K562 (cell line): ENCODE data around the gene FBXW2. TPM values are rescaled to one million over a fixed set of nuclear protein-coding genes. Genes with fewer than 3 reads are reported as not detected.
A peak's percentile ranks its signal among the peaks of the same experiment; 100 is the strongest.

Source experiments
- ATAC-seq: fragments of 200-7000 bp; cut with Tn5 transposase; 3 replicates; pipeline ENCODE4 v1.9.1; 2020; ENCODE audit warnings: moderate library complexity
- BruUV-seq: library from RNA; stranded (reverse); fragments of 400-500 nt; replicated peaks from 2 replicates; lab custom pipeline; 2021; lab: Mats Ljungman, UMichigan
- CTCF ChIA-PET: fragments of 300-600 bp; formaldehyde crosslinking; extraction: SDS; loops from one replicate; lab custom pipeline; 2021; ENCODE audit warnings: low intra/inter-chr PET ratio; lab: Yijun Ruan, JAX
- POLR2A ChIA-PET: fragments of 300-600, 350-650 bp; sonication (Branson Sonifier 250); formaldehyde crosslinking; extraction: SDS; loops from one replicate; lab custom pipeline; 2021; ENCODE audit warnings: antibody characterized with exemption, inconsistent platforms; lab: Yijun Ruan, JAX
- DNase-seq, 4 experiments: peaks; one replicate each; pipeline versions ENCODE4 v3.0.0 to v3.0.0-alpha.2; 2011 to 2018; ENCODE audit warnings: low spot score in 3 of 4, mixed read lengths in 3 of 4; ENCODE audit errors: extremely low read depth in 1 of 4
- FAIRE-seq: peaks from 2 replicates; lab custom pipeline; 2011; peaks lifted over from hg19 to GRCh38; lab: Jason Lieb, UNC
- H2AFZ ChIP-seq: 2 replicates; pipeline ENCODE4 v1.6.0; 2011; ENCODE audit warnings: low read depth, low read length, control low read depth, inconsistent platforms
- H3K27ac ChIP-seq: fragments of 200-600 bp; 3 replicates; pipeline ENCODE4 v1.8.0; 2011; ENCODE audit warnings: low read depth, mild to moderate bottlenecking, control low read depth, inconsistent platforms, low read length, moderate library complexity, mixed read lengths; ENCODE audit errors: extremely low read depth
- H3K27me3 ChIP-seq, 2 experiments: fragments of 300-600 bp in 1 of 2; 2 replicates in 1 of 2; 3 replicates in 1 of 2; pipeline versions ENCODE4 v1.6.0 to v1.8.0; 2011; ENCODE audit warnings: inconsistent platforms in 2 of 2, low read length in 2 of 2, mild to moderate bottlenecking in 1 of 2, mixed read lengths in 1 of 2, moderate library complexity in 1 of 2; ENCODE audit not compliant: control insufficient read depth in 2 of 2, insufficient read depth in 2 of 2
- H3K36me3 ChIP-seq: fragments of 300-600 bp; 3 replicates; pipeline ENCODE4 v1.8.0; 2011; ENCODE audit warnings: mild to moderate bottlenecking, low read length, inconsistent platforms; ENCODE audit not compliant: control insufficient read depth, insufficient read depth
- H3K4me1 ChIP-seq, 2 experiments: fragments of 200-600 bp in 1 of 2; replicated peaks in 1 of 2; 2 replicates in 1 of 2; 3 replicates in 1 of 2; pipeline versions ENCODE4 v1.5.1 to v1.8.0; 2011; ENCODE audit warnings: inconsistent platforms in 2 of 2, low read length in 2 of 2, mild to moderate bottlenecking in 1 of 2, mixed read lengths in 1 of 2, moderate library complexity in 1 of 2; ENCODE audit not compliant: control insufficient read depth in 2 of 2, insufficient read depth in 2 of 2
- H3K4me2 ChIP-seq: 2 replicates; pipeline ENCODE4 v1.6.1; 2011; ENCODE audit warnings: low read length, control low read depth, inconsistent platforms, mixed read lengths; ENCODE audit not compliant: insufficient read depth
- H3K4me3 ChIP-seq: fragments of 200-600 bp; sonication (generic), shearing (Covaris generic); 2 replicates; pipeline ENCODE4 v1.5.1; 2016; ENCODE audit warnings: control low read depth, inconsistent platforms
- H3K79me2 ChIP-seq: fragments of 200-600 bp; 3 replicates; pipeline ENCODE4 v1.8.0; 2011; ENCODE audit warnings: low read length, inconsistent platforms; ENCODE audit not compliant: control insufficient read depth, insufficient read depth
- H3K9ac ChIP-seq, 2 experiments: 2 replicates each; pipeline versions ENCODE4 v1.6.0 to v1.6.1; 2011; ENCODE audit warnings: low read depth in 2 of 2, low read length in 2 of 2, control low read depth in 1 of 2, inconsistent platforms in 1 of 2, mild to moderate bottlenecking in 1 of 2, mixed read lengths in 1 of 2; ENCODE audit not compliant: insufficient read depth in 1 of 2
- H3K9me1 ChIP-seq: one replicate; pipeline ENCODE4 v1.6.0; 2011; ENCODE audit warnings: inconsistent platforms, mild to moderate bottlenecking, low read length, moderate library complexity; ENCODE audit not compliant: control insufficient read depth, insufficient read depth
- H3K9me3 ChIP-seq: replicated peaks from 2 replicates; pipeline ENCODE4 v1.5.1; 2011; ENCODE audit warnings: low read depth, low read length, inconsistent platforms; ENCODE audit not compliant: control insufficient read depth, insufficient read depth
- H4K20me1 ChIP-seq: replicated peaks from 2 replicates; pipeline ENCODE4 v1.6.1; 2011; ENCODE audit warnings: low read length, inconsistent platforms, mixed read lengths; ENCODE audit not compliant: control insufficient read depth, insufficient read depth
- ARID1B ChIP-seq: fragments of 450-650 bp; IDR thresholded peaks from 2 replicates; pipeline ENCODE4 v1.6.1; 2016; ENCODE audit warnings: antibody characterized with exemption, mild to moderate bottlenecking, inconsistent platforms
- CBX2 ChIP-seq: fragments of 200-600 bp; sonication (generic); IDR thresholded peaks from one replicate; pipeline ENCODE4 v1.6.1; 2012; ENCODE audit warnings: mild to moderate bottlenecking, low read length, inconsistent platforms; ENCODE audit not compliant: insufficient read depth, poor library complexity, severe bottlenecking
- CCNT2 ChIP-seq: IDR thresholded peaks from 2 replicates; pipeline ENCODE4 v1.6.1; 2011; ENCODE audit warnings: borderline replicate concordance, low read depth, mild to moderate bottlenecking, moderate library complexity, mixed read lengths, low read length; ENCODE audit not compliant: insufficient read length; ENCODE audit errors: extremely low read depth
- HDAC1 ChIP-seq, 2 experiments: fragments of 450-650 bp; IDR thresholded peaks; 2 replicates each; pipeline ENCODE4 v1.6.1; 2016 to 2017; ENCODE audit warnings: inconsistent platforms in 1 of 2, mild to moderate bottlenecking in 1 of 2, moderate library complexity in 1 of 2
- HMBOX1 ChIP-seq: sonication (generic); IDR thresholded peaks from 2 replicates; pipeline ENCODE4 v1.6.1; 2016
- MEF2A ChIP-seq: IDR thresholded peaks from 2 replicates; pipeline ENCODE4 v1.6.1; 2011; ENCODE audit warnings: low read depth, mild to moderate bottlenecking, low read length, moderate library complexity; ENCODE audit not compliant: control insufficient read depth
- MXD1 ChIP-seq: fragments of 250-450 bp; sonication (Bioruptor Pico); IDR thresholded peaks from 2 replicates; pipeline ENCODE4 v1.8.0; 2021; ENCODE audit warnings: borderline replicate concordance, mild to moderate bottlenecking, moderate library complexity; ENCODE audit not compliant: poor library complexity, severe bottlenecking
- MYNN ChIP-seq, 2 experiments: sonication (generic); formaldehyde crosslinking in 1 of 2; IDR thresholded peaks; 2 replicates each; pipeline versions ENCODE4 v1.5.0 to v1.6.1; 2016 to 2020; ENCODE audit warnings: antibody characterized with exemption in 1 of 2, missing genetic modification reagents in 1 of 2
- RBFOX2 ChIP-seq: fragments of 200-400 bp; formaldehyde crosslinking; IDR thresholded peaks from 2 replicates; pipeline ENCODE4 v1.6.1; 2017; ENCODE audit warnings: low read depth, mild to moderate bottlenecking, low read length, moderate library complexity
- SMARCA5 ChIP-seq: fragments of 450-650 bp; IDR thresholded peaks from 2 replicates; pipeline ENCODE4 v1.6.1; 2016
- SMC3 ChIP-seq: conservative IDR thresholded peaks from 2 replicates; pipeline ENCODE4 v1.6.1; 2011; ENCODE audit warnings: low read depth, low read length, improper control_type of control experiment; ENCODE audit not compliant: insufficient read depth
- TFAP4 ChIP-seq: sonication (generic); formaldehyde crosslinking; IDR thresholded peaks from 2 replicates; pipeline ENCODE4 v1.8.0; 2022; ENCODE audit warnings: missing genetic modification reagents, mild to moderate bottlenecking, moderate library complexity, borderline replicate concordance
- TRIM24 ChIP-seq, 2 experiments: fragments of 450-650 bp; IDR thresholded peaks; 2 replicates each; pipeline ENCODE4 v1.6.1; 2016
- ZBTB7A ChIP-seq: IDR thresholded peaks from 2 replicates; pipeline ENCODE4 v1.6.1; 2011; ENCODE audit warnings: low read depth, mild to moderate bottlenecking, low read length, moderate library complexity, borderline replicate concordance; ENCODE audit not compliant: control insufficient read depth
- ZFP36 ChIP-seq: fragments of 150-350 bp; IDR thresholded peaks from 2 replicates; pipeline ENCODE4 v1.6.1; 2018; ENCODE audit warnings: low read length, low read depth; ENCODE audit not compliant: partially characterized antibody
- ZNF121 ChIP-seq: sonication (generic); formaldehyde crosslinking; conservative IDR thresholded peaks from 2 replicates; pipeline ENCODE4 v1.8.0; 2022; ENCODE audit warnings: missing genetic modification reagents
- WGBS: fragments of 100-300 bp; shearing (Covaris generic); methylation state at CpG from one replicate; pipeline ENCODE4 v1.1.6; 2016; ENCODE audit warnings: low coverage, mixed read lengths; ENCODE audit not compliant: insufficient coverage; ENCODE audit errors: missing lambda C conversion rate; 5-methylcytosine and 5-hydroxymethylcytosine counted together
- in situ Hi-C: fragments of 300-500 bp; cut with MboI; formaldehyde crosslinking; loops from 4 replicates; pipeline ENCODE4 v1.15.0; 2018; ENCODE audit warnings: inconsistent platforms, mixed read lengths
- intact Hi-C: fragments of 100-400 bp; cut with micrococcal nuclease; formaldehyde crosslinking; loops from 2 replicates; pipeline ENCODE4 v1.14.2; 2022
- polyA plus RNA-seq, 8 experiments: library from polyadenylated mRNA; depleted of rRNA in 4 of 8; stranded (reverse) in 5 of 8; unstranded in 3 of 8; fragments of >200 nt; fragmentation: Nextera tagmentation in 2 of 8; fragmentation: Illumina TruSeq in 1 of 8; extraction: Ambion mirVana in 2 of 8; extraction: Trizol in 1 of 8; gene quantifications; 2 replicates each; pipeline versions ENCODE4 v1.2.1 to v1.2.3, GENCODE V29; 2011 to 2014; ENCODE audit warnings: inconsistent platforms in 1 of 8, missing spikeins in 1 of 8
- total RNA-seq, 7 experiments: library from RNA; depleted of rRNA in 6 of 7; stranded (reverse); fragments of >200 nt in 6 of 7; fragmentation: Illumina TruSeq in 2 of 7; extraction: Trizol in 2 of 7; gene quantifications; 2 replicates each; pipeline versions ENCODE4 v1.2.1 to v1.2.3, GENCODE V29; 2011 to 2021; ENCODE audit warnings: low replicate concordance in 1 of 7

Gene FBXW2
- total and polyA plus RNA-seq, 9 of the 15 experiments (the other 6 are each of a cell fraction or from before 2014, with no cell fraction given), result 2.5 to 57.8 (median 28.1) TPM

- TF ChIP-seq MYNN (IDR thresholded peaks at IDR 0.05), result no peak
- no peak for TF ChIP-seq MYNN (CRISPR knock-in tag; IDR thresholded peaks at IDR 0.05)
- no peak for TF ChIP-seq CCNT2
- TF ChIP-seq MXD1, result peak; percentile 10
Measured at GRCh38 chr9:120712539-120713031, 80.6 kb downstream of the FBXW2 start (continued).

GRCh38 chr9:120711841-120712538 is 81.2 kb downstream of the FBXW2 start:
- POLR2A ChIA-PET, result interaction anchor here (0.6 to 1.4 kb wide), 4 partner anchors 12 to 95 kb away, joined by 3 to 4 read pairs (median 4); partner anchors contain the start of gene FBXW2
- in situ Hi-C loops (no loop called here), intact Hi-C loops (loop anchor here (2.0 kb wide), 1 partner anchor 91 kb away; no protein-coding TSS in a partner anchor)
- Histone ChIP-seq H3K4me2 (peak overlapping the region; percentile 73), H4K20me1 (no peaks in the 10 kb centered on the region; the same call in 1 of the 2 replicates), H3K27ac (peak overlapping the region; percentile 29; the same call in 2 of the 3 replicates), H3K79me2 (peaks cover 34% of the 10 kb centered on the region; the same call in 2 of the 3 replicates), H2AFZ (peak overlapping the region; percentile 28), H3K4me3 (peak overlapping the region; percentile 75; the same call in 1 of the 2 replicates), H3K9ac (peak overlapping the region in 1 of 2 experiments; percentile 68; a peak in 1 of 4 replicates), H3K9me3 (no peaks in the 10 kb centered on the region), H3K27me3 (no peaks in the 10 kb centered on the region), H3K36me3 (no peaks in the 10 kb centered on the region), H3K9me1 (no peaks in the 10 kb centered on the region), H3K4me1 (peaks cover 19 to 29% of the 10 kb centered on the region in 2 experiments; a peak in 4 of 5 replicates)
- ATAC-seq (0 out of 3 replicates have a peak, but pooled peaks have one; percentile 3), DNase-seq (peak in 1 of 4 experiments; percentile 45), FAIRE-seq (peak; percentile 56)
- no TSS peak for BruUV-seq
- 20% methylated on average over 5 of the region's 5 CpGs for WGBS
- CTCF ChIA-PET, result no interaction called here
- TF ChIP-seq SMC3, result no peak
- peak; percentile 49; the same call in 1 of the 2 replicates for TF ChIP-seq HMBOX1
- no peak for TF ChIP-seq ZBTB7A
- 0 out of 4 replicates have a peak, but pooled peaks of 1 of the 2 experiments have one; percentile 50 for TF ChIP-seq HDAC1 (IDR thresholded peaks at IDR 0.05)
- no peak for TF ChIP-seq TRIM24 (IDR thresholded peaks at IDR 0.05)
- 0 out of 2 replicates have a peak, but pooled peaks have one; percentile 1 for TF ChIP-seq RBFOX2
- no peak for TF ChIP-seq ZFP36
- peak; percentile 25; the same call in 1 of the 2 replicates for TF ChIP-seq TFAP4 (CRISPR knock-in tag)
- no peak for TF ChIP-seq MEF2A
- TF ChIP-seq CBX2, result no peak
- TF ChIP-seq ZNF121, result peak; percentile 94
- TF ChIP-seq SMARCA5, result 0 out of 2 replicates have a peak, but pooled peaks have one; percentile 52
- peak; percentile 23; the same call in 1 of the 2 replicates for TF ChIP-seq ARID1B
